ENCODE measurements around the gene APEX1.

The APEX1 gene

GRCh38 chr14:20455355-20456300 is 602 bp downstream of the APEX1 start:
- H3K79me2 ChIP-seq (ENCODE audit: low read length), result peaks cover 37% of the 10 kb centered on the region

GRCh38 chr14:20456971-20457370 is 1.9 kb downstream of the APEX1 start:
- no peaks in the 10 kb centered on the region for H3K36me3 ChIP-seq (replicated peaks; ENCODE audit: insufficient read depth, low read length)
- H3K79me2 ChIP-seq (ENCODE audit: low read length), result peaks cover 37% of the 10 kb centered on the region
- no peak for DNase-seq
- H2AFZ ChIP-seq (ENCODE audit: low read length), result no peak overlapping the region
- TF ChIP-seq, protein P1, sequence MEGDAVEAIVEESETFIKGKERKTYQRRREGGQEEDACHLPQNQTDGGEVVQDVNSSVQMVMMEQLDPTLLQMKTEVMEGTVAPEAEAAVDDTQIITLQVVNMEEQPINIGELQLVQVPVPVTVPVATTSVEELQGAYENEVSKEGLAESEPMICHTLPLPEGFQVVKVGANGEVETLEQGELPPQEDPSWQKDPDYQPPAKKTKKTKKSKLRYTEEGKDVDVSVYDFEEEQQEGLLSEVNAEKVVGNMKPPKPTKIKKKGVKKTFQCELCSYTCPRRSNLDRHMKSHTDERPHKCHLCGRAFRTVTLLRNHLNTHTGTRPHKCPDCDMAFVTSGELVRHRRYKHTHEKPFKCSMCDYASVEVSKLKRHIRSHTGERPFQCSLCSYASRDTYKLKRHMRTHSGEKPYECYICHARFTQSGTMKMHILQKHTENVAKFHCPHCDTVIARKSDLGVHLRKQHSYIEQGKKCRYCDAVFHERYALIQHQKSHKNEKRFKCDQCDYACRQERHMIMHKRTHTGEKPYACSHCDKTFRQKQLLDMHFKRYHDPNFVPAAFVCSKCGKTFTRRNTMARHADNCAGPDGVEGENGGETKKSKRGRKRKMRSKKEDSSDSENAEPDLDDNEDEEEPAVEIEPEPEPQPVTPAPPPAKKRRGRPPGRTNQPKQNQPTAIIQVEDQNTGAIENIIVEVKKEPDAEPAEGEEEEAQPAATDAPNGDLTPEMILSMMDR (IDR thresholded peaks at IDR 0.05; ENCODE audit: low read length), result no peak
- TF ChIP-seq EZH2 (optimal IDR thresholded peaks at IDR 0.05; ENCODE audit: low read depth, low read length) (no peak), EZH2phosphoT487 (IDR thresholded peaks at IDR 0.05; ENCODE audit: low read length) (no peak)
- H3K4me1 ChIP-seq (ENCODE audit: low read length), result 0 out of 2 replicates have a peak, but pooled peaks cover 4% of the 10 kb centered on the region
- no peaks in the 10 kb centered on the region for H3K27me3 ChIP-seq (replicated peaks; ENCODE audit: insufficient read depth, low read length)
- H4K20me1 ChIP-seq (ENCODE audit: insufficient read depth, low read length), result peaks cover 3% of the 10 kb centered on the region; the same call in 1 of the 2 replicates
- H3K9ac ChIP-seq (ENCODE audit: low read length), result no peak overlapping the region
- H3K9me3 ChIP-seq (replicated peaks; ENCODE audit: insufficient read depth, low read length), result no peaks in the 10 kb centered on the region
- H3K9me2 ChIP-seq (replicated peaks; ENCODE audit: insufficient read depth, low read length), result no peaks in the 10 kb centered on the region
- H3K27ac ChIP-seq (ENCODE audit: low read length), result no peak overlapping the region
- H3K4me3 ChIP-seq (ENCODE audit: low read length), result no peak overlapping the region
- H3F3A ChIP-seq (ENCODE audit: insufficient read depth, low read length), result peaks cover 18% of the 10 kb centered on the region; the same call in 1 of the 2 replicates
- H3K4me2 ChIP-seq (ENCODE audit: low read depth, low read length), result no peak overlapping the region

More at GRCh38 chr14:20455355-20456300, 602 bp downstream of the APEX1 start:
- Histone ChIP-seq H3K27me3 (replicated peaks; ENCODE audit: insufficient read depth, low read length) (no peaks in the 10 kb centered on the region), H3K9me3 (replicated peaks; ENCODE audit: insufficient read depth, low read length) (no peaks in the 10 kb centered on the region), H3K9me2 (replicated peaks; ENCODE audit: insufficient read depth, low read length) (no peaks in the 10 kb centered on the region), H3K36me3 (replicated peaks; ENCODE audit: insufficient read depth, low read length) (no peaks in the 10 kb centered on the region), H3F3A (ENCODE audit: insufficient read depth, low read length) (peaks cover 14% of the 10 kb centered on the region; the same call in 1 of the 2 replicates), H3K27ac (ENCODE audit: low read length) (peak overlapping the region; percentile 91), H3K9ac (ENCODE audit: low read length) (peak overlapping the region; percentile 90), H3K4me3 (ENCODE audit: low read length) (peak overlapping the region; percentile 80), H3K4me1 (ENCODE audit: low read length) (0 out of 2 replicates have a peak, but pooled peaks cover 4% of the 10 kb centered on the region), H4K20me1 (ENCODE audit: insufficient read depth, low read length) (peaks cover 3% of the 10 kb centered on the region; the same call in 1 of the 2 replicates), H3K4me2 (ENCODE audit: low read depth, low read length) (peak overlapping the region; percentile 68), H2AFZ (ENCODE audit: low read length) (peak overlapping the region; percentile 70)
- DNase-seq, result no peak
- TF ChIP-seq, protein P1 (IDR thresholded peaks at IDR 0.05; ENCODE audit: low read length), result no peak
- TF ChIP-seq EZH2phosphoT487 (IDR thresholded peaks at IDR 0.05; ENCODE audit: low read length) (no peak), EZH2 (optimal IDR thresholded peaks at IDR 0.05; ENCODE audit: low read depth, low read length) (no peak)

DNA sequence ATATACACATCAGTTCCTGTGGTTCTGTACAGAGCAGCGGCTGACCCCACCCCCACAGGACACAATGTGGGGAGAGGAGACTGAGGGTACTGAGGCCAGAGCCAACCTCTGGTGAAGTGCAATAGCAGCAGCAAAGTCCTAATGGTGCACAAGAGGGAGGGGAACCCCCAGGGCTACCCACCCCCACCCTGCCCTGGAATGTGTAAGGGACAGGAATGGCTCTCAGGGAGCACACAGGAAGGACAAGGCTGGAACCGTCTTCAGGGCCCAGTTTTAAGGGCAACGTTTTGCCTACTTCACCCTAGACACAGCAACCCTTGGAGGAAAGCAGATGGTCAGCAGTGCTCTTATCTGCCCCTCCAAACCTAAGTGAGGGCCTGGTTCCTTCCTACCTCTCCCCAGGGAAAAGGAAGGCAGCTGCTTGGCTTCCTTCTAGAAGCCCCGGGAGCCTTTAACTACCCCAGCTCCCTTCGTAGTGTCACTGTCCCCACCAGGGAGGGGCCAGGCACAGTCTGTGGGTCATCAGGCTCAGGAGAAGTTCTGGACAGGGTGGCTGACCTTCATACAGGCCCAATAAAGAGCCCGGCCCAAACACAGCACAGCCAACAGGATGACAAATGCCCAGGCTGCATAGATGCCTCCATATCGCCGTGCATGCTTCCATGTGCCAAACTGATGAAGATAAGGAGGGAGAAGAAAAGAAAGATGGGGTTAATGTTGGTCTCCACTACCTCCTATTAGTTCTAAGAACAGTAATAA is 3.2 kb downstream of the APEX1 start:
- no peak for TF ChIP-seq EZH2phosphoT487 (IDR thresholded peaks at IDR 0.05; ENCODE audit: low read length)
- TF ChIP-seq, protein P1 (IDR thresholded peaks at IDR 0.05; ENCODE audit: low read length), result no peak
- TF ChIP-seq EZH2 (optimal IDR thresholded peaks at IDR 0.05; ENCODE audit: low read depth, low read length), result no peak
- Histone ChIP-seq H3K9ac (ENCODE audit: low read length) (no peak overlapping the region), H3K9me2 (replicated peaks; ENCODE audit: insufficient read depth, low read length) (no peaks in the 10 kb centered on the region), H2AFZ (ENCODE audit: low read length) (no peak overlapping the region), H3K27me3 (replicated peaks; ENCODE audit: insufficient read depth, low read length) (no peaks in the 10 kb centered on the region), H3K27ac (ENCODE audit: low read length) (no peak overlapping the region), H3K4me3 (ENCODE audit: low read length) (no peak overlapping the region), H3F3A (ENCODE audit: insufficient read depth, low read length) (peaks cover 18% of the 10 kb centered on the region; the same call in 1 of the 2 replicates), H3K79me2 (ENCODE audit: low read length) (peaks cover 37% of the 10 kb centered on the region), H4K20me1 (ENCODE audit: insufficient read depth, low read length) (peaks cover 3% of the 10 kb centered on the region; the same call in 1 of the 2 replicates), H3K36me3 (replicated peaks; ENCODE audit: insufficient read depth, low read length) (no peaks in the 10 kb centered on the region), H3K4me1 (ENCODE audit: low read length) (0 out of 2 replicates have a peak, but pooled peaks cover 4% of the 10 kb centered on the region), H3K4me2 (ENCODE audit: low read depth, low read length) (no peak overlapping the region), H3K9me3 (replicated peaks; ENCODE audit: insufficient read depth, low read length) (no peaks in the 10 kb centered on the region)
- DNase-seq, result no peak
